Smooth muscle cell (in vitro differentiated cells): ENCODE results near the gene ARMC10. TPM values are rescaled to one million over a fixed set of nuclear protein-coding genes. Genes with fewer than 3 reads are reported as not detected.

Experiments
- DNase-seq: peaks from one replicate; lab custom pipeline; 2025; ENCODE audit not compliant: unreplicated experiment; lab: John Stamatoyannopoulos, UW
- H2AFZ ChIP-seq: fragments of 200-600 bp; sonication (generic); 2 replicates; pipeline ENCODE4 v1.6.0; 2016; ENCODE audit warnings: antibody characterized with exemption, low read depth, mild to moderate bottlenecking
- H3F3A ChIP-seq: fragments of 200-600 bp; sonication (generic); 2 replicates; pipeline ENCODE4 v1.6.0; 2017; ENCODE audit warnings: antibody characterized with exemption, low read depth
- H3K27ac ChIP-seq: fragments of 200-600 bp; sonication (generic); 2 replicates; pipeline ENCODE4 v1.5.1; 2016; ENCODE audit warnings: low read depth, mild to moderate bottlenecking
- H3K27me3 ChIP-seq: fragments of 200-600 bp; sonication (generic); 2 replicates; pipeline ENCODE4 v1.6.1; 2016; ENCODE audit warnings: low read depth, mild to moderate bottlenecking
- H3K36me3 ChIP-seq: fragments of 200-600 bp; sonication (generic); 2 replicates; pipeline ENCODE4 v1.5.1; 2016; ENCODE audit warnings: low read depth
- H3K4me1 ChIP-seq: fragments of 200-600 bp; sonication (generic); 2 replicates; pipeline ENCODE4 v1.5.1; 2016; ENCODE audit warnings: low read depth
- H3K4me2 ChIP-seq: fragments of 200-600 bp; sonication (generic); 2 replicates; pipeline ENCODE4 v1.6.0; 2016; ENCODE audit warnings: mild to moderate bottlenecking
- H3K4me3 ChIP-seq: fragments of 200-600 bp; sonication (generic); 2 replicates; pipeline ENCODE4 v1.5.1; 2016; ENCODE audit warnings: mild to moderate bottlenecking
- H3K79me2 ChIP-seq: fragments of 200-600 bp; sonication (generic); 2 replicates; pipeline ENCODE4 v1.6.0; 2016; ENCODE audit warnings: low read depth, mild to moderate bottlenecking
- H3K9ac ChIP-seq: fragments of 200-600 bp; sonication (generic); 2 replicates; pipeline ENCODE4 v1.6.0; 2016; ENCODE audit warnings: low read depth
- H3K9me3 ChIP-seq: fragments of 200-600 bp; sonication (generic); replicated peaks from 2 replicates; pipeline ENCODE4 v1.5.1; 2016; ENCODE audit warnings: low read depth
- H4K20me1 ChIP-seq: fragments of 200-600 bp; sonication (generic); 2 replicates; pipeline ENCODE4 v1.6.0; 2016; ENCODE audit warnings: low read depth
- CTCF ChIP-seq: fragments of 200-600 bp; sonication (generic); IDR thresholded peaks from 2 replicates; pipeline ENCODE4 v1.5.1; 2017; ENCODE audit warnings: borderline replicate concordance, mild to moderate bottlenecking, antibody characterized with exemption; ENCODE audit not compliant: insufficient read depth, poor library complexity, severe bottlenecking
- whole genome bisulfite sequencing: methylation state at CpG from one replicate; pipeline ENCODE4 v1.1.7; 2016; ENCODE audit warnings: low lambda C conversion rate; 5-methylcytosine and 5-hydroxymethylcytosine counted together
- polyA plus RNA-seq: library from polyadenylated mRNA; unstranded; fragments of >200 nt; fragmentation: Nextera tagmentation; extraction: Ambion mirVana; gene quantifications from 2 replicates; pipeline ENCODE4 v1.2.1, GENCODE V29; 2016
- total RNA-seq: library from RNA; depleted of rRNA; stranded (reverse); fragments of >200 nt; gene quantifications from 2 replicates; pipeline ENCODE4 v1.2.3, GENCODE V29; 2014

ARMC10 gene
- total and polyA plus RNA-seq, 2 experiments from 2014 or later: 25.6 to 28.9 TPM

- DNase-seq: no peak
These were observed 46.7 kb downstream of the ARMC10 start for GRCh38 chr7:103121641-103122040.

GRCh38 chr7:103123529-103123928 lies 48.6 kb downstream of the ARMC10 start:
- H2AFZ ChIP-seq: no peak overlapping the region
- H3K4me2 ChIP-seq: no peak overlapping the region
- peaks cover 3% of the 10 kb centered on the region for H3K36me3 ChIP-seq
- TF ChIP-seq CTCF: no peak
- H3F3A ChIP-seq: no peaks in the 10 kb centered on the region
- no peaks in the 10 kb centered on the region for H4K20me1 ChIP-seq
- no peak for DNase-seq
- H3K9ac ChIP-seq: no peak overlapping the region
- H3K9me3 ChIP-seq: no peaks in the 10 kb centered on the region
- H3K27me3 ChIP-seq: no peaks in the 10 kb centered on the region
- H3K27ac ChIP-seq: no peak overlapping the region
- no peak overlapping the region for H3K4me3 ChIP-seq
- peaks cover 4% of the 10 kb centered on the region for H3K4me1 ChIP-seq
- 61% methylated on average over 3 of the region's 3 CpGs for WGBS
- H3K79me2 ChIP-seq: no peaks in the 10 kb centered on the region

More at GRCh38 chr7:103121641-103122040, 46.7 kb downstream of the ARMC10 start:
- Histone ChIP-seq H3K27me3 (no peaks in the 10 kb centered on the region), H3K9me3 (no peaks in the 10 kb centered on the region), H3F3A (no peaks in the 10 kb centered on the region), H3K27ac (no peak overlapping the region), H4K20me1 (no peaks in the 10 kb centered on the region), H2AFZ (no peak overlapping the region), H3K4me2 (no peak overlapping the region), H3K4me3 (no peak overlapping the region), H3K4me1 (peaks cover 4% of the 10 kb centered on the region), H3K36me3 (no peaks in the 10 kb centered on the region), H3K79me2 (no peaks in the 10 kb centered on the region), H3K9ac (no peak overlapping the region)
- no peak for TF ChIP-seq CTCF

GRCh38 chr7:103124429-103124979 lies 49.6 kb downstream of the ARMC10 start:
- TF ChIP-seq CTCF: no peak
- no peak overlapping the region for H3K4me3 ChIP-seq
- H3K9me3 ChIP-seq: no peaks in the 10 kb centered on the region
- H2AFZ ChIP-seq: no peak overlapping the region
- no peak for DNase-seq
- 81% methylated on average over 6 of the region's 6 CpGs for WGBS
- H4K20me1 ChIP-seq: no peaks in the 10 kb centered on the region
- no peak overlapping the region for H3K4me2 ChIP-seq
- H3K36me3 ChIP-seq: peaks cover 3% of the 10 kb centered on the region
- H3F3A ChIP-seq: no peaks in the 10 kb centered on the region
- H3K9ac ChIP-seq: no peak overlapping the region
- H3K79me2 ChIP-seq: no peaks in the 10 kb centered on the region
- H3K27me3 ChIP-seq: no peaks in the 10 kb centered on the region
- peaks cover 4% of the 10 kb centered on the region for H3K4me1 ChIP-seq
- H3K27ac ChIP-seq: no peak overlapping the region

- Histone ChIP-seq H3K9me3 (no peaks in the 10 kb centered on the region), H4K20me1 (no peaks in the 10 kb centered on the region), H3K4me3 (no peak overlapping the region), H3K79me2 (no peaks in the 10 kb centered on the region), H2AFZ (no peak overlapping the region), H3K4me1 (no peaks in the 10 kb centered on the region), H3K4me2 (no peak overlapping the region), H3K27me3 (no peaks in the 10 kb centered on the region), H3K36me3 (peaks cover 3% of the 10 kb centered on the region), H3K27ac (no peak overlapping the region), H3K9ac (no peak overlapping the region), H3F3A (no peaks in the 10 kb centered on the region)
- DNase-seq: no peak
- TF ChIP-seq CTCF: no peak
- WGBS: 100% methylated on average over 2 of the region's 2 CpGs
These were observed 52.1 kb downstream of the ARMC10 start for GRCh38 chr7:103127006-103127405.
